ENCODE measurements around the gene LRRC63.

LRRC63 gene

GRCh38 chr13:46297361-46297811 is 85.7 kb downstream of the LRRC63 start:
- H3K27me3 ChIP-seq, result no peaks in the 10 kb centered on the region
- peak overlapping the region in 1 of 11 experiments; percentile 3; a peak in 1 of 22 replicates for H3K9ac ChIP-seq
- H3K4me2 ChIP-seq, result peak overlapping the region in 8 of 11 experiments; percentile 50 to 91 (median 58); a peak in 15 of 22 replicates
- peaks cover 12 to 51% (median 29%) of the 10 kb centered on the region in 10 experiments; a peak in 19 of 20 replicates for H3K4me1 ChIP-seq
- no peaks in the 10 kb centered on the region for H4K20me1 ChIP-seq
- peaks cover 20 to 38% (median 35%) of the 10 kb centered on the region in 11 experiments; a peak in 20 of 22 replicates for H3K9me3 ChIP-seq (replicated peaks in 1 of 11)
- TF ChIP-seq Cebpa-rat (IDR thresholded peaks at IDR 0.05), result no peak
- no peak overlapping the region for H3K4me3 ChIP-seq
- peak overlapping the region; percentile 61 to 82 (median 79); a peak in 21 of 22 replicates for H3K27ac ChIP-seq
- no peaks in the 10 kb centered on the region for H3K36me3 ChIP-seq

- H3K9me3 ChIP-seq (replicated peaks in 1 of 11), result peaks cover 22 to 37% (median 33%) of the 10 kb centered on the region in 11 experiments; a peak in 20 of 22 replicates
- no peak overlapping the region for H3K27ac ChIP-seq
- peak overlapping the region in 2 of 11 experiments; percentile 53 to 66; a peak in 4 of 22 replicates for H3K4me2 ChIP-seq
- peaks cover 0 to 18% (median 0%) of the 10 kb centered on the region in 10 experiments; a peak in 4 of 20 replicates for H3K4me1 ChIP-seq
- no peak for TF ChIP-seq Cebpa-rat (IDR thresholded peaks at IDR 0.05)
- H3K9ac ChIP-seq, result no peak overlapping the region
- no peaks in the 10 kb centered on the region for H3K36me3 ChIP-seq
- H3K27me3 ChIP-seq, result no peaks in the 10 kb centered on the region
- no peak overlapping the region for H3K4me3 ChIP-seq
- no peaks in the 10 kb centered on the region for H4K20me1 ChIP-seq
Measured at GRCh38 chr13:46303742-46304385, 92.1 kb downstream of the LRRC63 start.

GRCh38 chr13:46304546-46304945 is 92.8 kb downstream of the LRRC63 start:
- no peak overlapping the region for H3K4me3 ChIP-seq
- H3K27ac ChIP-seq, result no peak overlapping the region
- no peak overlapping the region for H3K9ac ChIP-seq
- H3K36me3 ChIP-seq, result no peaks in the 10 kb centered on the region
- H3K27me3 ChIP-seq, result no peaks in the 10 kb centered on the region
- no peaks in the 10 kb centered on the region for H4K20me1 ChIP-seq
- H3K4me1 ChIP-seq, result peaks cover 0 to 18% (median 0%) of the 10 kb centered on the region in 10 experiments; a peak in 4 of 20 replicates
- H3K9me3 ChIP-seq (replicated peaks in 1 of 11), result peaks cover 17 to 32% (median 26%) of the 10 kb centered on the region in 11 experiments; a peak in 20 of 22 replicates
- TF ChIP-seq Cebpa-rat (IDR thresholded peaks at IDR 0.05), result no peak
- peak overlapping the region in 2 of 11 experiments; percentile 22 to 24; a peak in 3 of 22 replicates for H3K4me2 ChIP-seq

GRCh38 chr13:46307554-46307953 is 95.8 kb downstream of the LRRC63 start:
- no peak overlapping the region for H3K4me3 ChIP-seq
- H3K9ac ChIP-seq, result no peak overlapping the region
- H4K20me1 ChIP-seq, result no peaks in the 10 kb centered on the region
- no peak overlapping the region for H3K27ac ChIP-seq
- peaks cover 0 to 29% (median 14%) of the 10 kb centered on the region in 11 experiments; a peak in 13 of 22 replicates for H3K9me3 ChIP-seq (replicated peaks in 1 of 11)
- H3K36me3 ChIP-seq, result no peaks in the 10 kb centered on the region
- TF ChIP-seq Cebpa-rat (IDR thresholded peaks at IDR 0.05), result no peak
- H3K4me2 ChIP-seq, result no peak overlapping the region
- H3K4me1 ChIP-seq, result peaks cover 0 to 18% (median 0%) of the 10 kb centered on the region in 10 experiments; a peak in 4 of 20 replicates
- H3K27me3 ChIP-seq, result no peaks in the 10 kb centered on the region

GRCh38 chr13:46310066-46310465 is 98.3 kb downstream of the LRRC63 start:
- H3K36me3 ChIP-seq, result no peaks in the 10 kb centered on the region
- H3K27me3 ChIP-seq, result no peaks in the 10 kb centered on the region
- no peak overlapping the region for H3K9ac ChIP-seq
- no peak overlapping the region for H3K27ac ChIP-seq
- H3K4me2 ChIP-seq, result no peak overlapping the region
- H3K4me1 ChIP-seq, result peaks cover 0 to 7% (median 0%) of the 10 kb centered on the region in 10 experiments; a peak in 4 of 20 replicates
- no peaks in the 10 kb centered on the region for H4K20me1 ChIP-seq
- no peak for TF ChIP-seq Cebpa-rat (IDR thresholded peaks at IDR 0.05)
- peaks cover 0 to 29% (median 9%) of the 10 kb centered on the region in 11 experiments; a peak in 11 of 22 replicates for H3K9me3 ChIP-seq (replicated peaks in 1 of 11)
- no peak overlapping the region for H3K4me3 ChIP-seq

- no peak overlapping the region for H3K9ac ChIP-seq
- H3K27ac ChIP-seq, result no peak overlapping the region
- H4K20me1 ChIP-seq, result no peaks in the 10 kb centered on the region
- H3K4me3 ChIP-seq, result no peak overlapping the region
- no peak for TF ChIP-seq Cebpa-rat (IDR thresholded peaks at IDR 0.05)
- H3K9me3 ChIP-seq (replicated peaks in 1 of 11), result peaks cover 0 to 29% (median 9%) of the 10 kb centered on the region in 11 experiments; a peak in 11 of 22 replicates
- H3K4me1 ChIP-seq, result peaks cover 0 to 7% (median 0%) of the 10 kb centered on the region in 10 experiments; a peak in 4 of 20 replicates
- H3K4me2 ChIP-seq, result no peak overlapping the region
- H3K27me3 ChIP-seq, result no peaks in the 10 kb centered on the region
- H3K36me3 ChIP-seq, result no peaks in the 10 kb centered on the region
Measured at GRCh38 chr13:46311217-46311616, 99.5 kb downstream of the LRRC63 start.

- no peaks in the 10 kb centered on the region for H3K36me3 ChIP-seq
- H3K9me3 ChIP-seq (replicated peaks in 1 of 11), result peaks cover 0 to 29% (median 9%) of the 10 kb centered on the region in 11 experiments; a peak in 11 of 22 replicates
- no peak overlapping the region for H3K9ac ChIP-seq
- H3K4me3 ChIP-seq, result no peak overlapping the region
- H3K27ac ChIP-seq, result no peak overlapping the region
- no peak for TF ChIP-seq Cebpa-rat (IDR thresholded peaks at IDR 0.05)
- no peak overlapping the region for H3K4me2 ChIP-seq
- H4K20me1 ChIP-seq, result no peaks in the 10 kb centered on the region
- H3K27me3 ChIP-seq, result no peaks in the 10 kb centered on the region
- peaks cover 0 to 10% (median 0%) of the 10 kb centered on the region in 10 experiments; a peak in 4 of 20 replicates for H3K4me1 ChIP-seq
Measured at GRCh38 chr13:46313024-46313423, 101.3 kb downstream of the LRRC63 start.

GRCh38 chr13:46313432-46314257 is 101.9 kb downstream of the LRRC63 start:
- Histone ChIP-seq H3K9me3 (replicated peaks in 1 of 11) (peaks cover 0 to 29% (median 9%) of the 10 kb centered on the region in 11 experiments; a peak in 11 of 22 replicates), H3K36me3 (no peaks in the 10 kb centered on the region), H3K4me2 (peak overlapping the region in 3 of 11 experiments; percentile 5 to 15 (median 8); a peak in 1 of 22 replicates), H3K9ac (no peak overlapping the region), H3K4me3 (no peak overlapping the region), H4K20me1 (no peaks in the 10 kb centered on the region), H3K4me1 (peaks cover 0 to 13% (median 0%) of the 10 kb centered on the region in 10 experiments; a peak in 5 of 20 replicates), H3K27me3 (no peaks in the 10 kb centered on the region), H3K27ac (peak overlapping the region in 2 of 11 experiments; percentile 35 to 40; a peak in 2 of 22 replicates)
- TF ChIP-seq Cebpa-rat (IDR thresholded peaks at IDR 0.05), result no peak

- no peaks in the 10 kb centered on the region for H3K27me3 ChIP-seq
- no peaks in the 10 kb centered on the region for H3K36me3 ChIP-seq
- peaks cover 0 to 23% (median 9%) of the 10 kb centered on the region in 11 experiments; a peak in 11 of 22 replicates for H3K9me3 ChIP-seq (replicated peaks in 1 of 11)
- no peak overlapping the region for H3K9ac ChIP-seq
- no peak overlapping the region for H3K27ac ChIP-seq
- H3K4me2 ChIP-seq, result no peak overlapping the region
- H3K4me1 ChIP-seq, result peaks cover 0 to 22% (median 0%) of the 10 kb centered on the region in 10 experiments; a peak in 7 of 20 replicates
- TF ChIP-seq Cebpa-rat (IDR thresholded peaks at IDR 0.05), result no peak
- no peaks in the 10 kb centered on the region for H4K20me1 ChIP-seq
- no peak overlapping the region for H3K4me3 ChIP-seq
Measured at GRCh38 chr13:46314587-46314986, 102.9 kb downstream of the LRRC63 start.

Data from BLaER1 treated with 17β-estradiol and CSF1 and Interleukin-3, amounts not matched to agents 10 nM and 100 nM (cell line).